ENCODE data around the gene PILRA. TPM values are rescaled to one million over a fixed set of nuclear protein-coding genes. Genes with fewer than 3 reads are reported as not detected.

The PILRA gene
- total and polyA plus RNA-seq, 2 of the 13 experiments (the other 11 are each of a cell fraction or from before 2014, with no cell fraction given): 0.13 to 1.3 TPM

DNA sequence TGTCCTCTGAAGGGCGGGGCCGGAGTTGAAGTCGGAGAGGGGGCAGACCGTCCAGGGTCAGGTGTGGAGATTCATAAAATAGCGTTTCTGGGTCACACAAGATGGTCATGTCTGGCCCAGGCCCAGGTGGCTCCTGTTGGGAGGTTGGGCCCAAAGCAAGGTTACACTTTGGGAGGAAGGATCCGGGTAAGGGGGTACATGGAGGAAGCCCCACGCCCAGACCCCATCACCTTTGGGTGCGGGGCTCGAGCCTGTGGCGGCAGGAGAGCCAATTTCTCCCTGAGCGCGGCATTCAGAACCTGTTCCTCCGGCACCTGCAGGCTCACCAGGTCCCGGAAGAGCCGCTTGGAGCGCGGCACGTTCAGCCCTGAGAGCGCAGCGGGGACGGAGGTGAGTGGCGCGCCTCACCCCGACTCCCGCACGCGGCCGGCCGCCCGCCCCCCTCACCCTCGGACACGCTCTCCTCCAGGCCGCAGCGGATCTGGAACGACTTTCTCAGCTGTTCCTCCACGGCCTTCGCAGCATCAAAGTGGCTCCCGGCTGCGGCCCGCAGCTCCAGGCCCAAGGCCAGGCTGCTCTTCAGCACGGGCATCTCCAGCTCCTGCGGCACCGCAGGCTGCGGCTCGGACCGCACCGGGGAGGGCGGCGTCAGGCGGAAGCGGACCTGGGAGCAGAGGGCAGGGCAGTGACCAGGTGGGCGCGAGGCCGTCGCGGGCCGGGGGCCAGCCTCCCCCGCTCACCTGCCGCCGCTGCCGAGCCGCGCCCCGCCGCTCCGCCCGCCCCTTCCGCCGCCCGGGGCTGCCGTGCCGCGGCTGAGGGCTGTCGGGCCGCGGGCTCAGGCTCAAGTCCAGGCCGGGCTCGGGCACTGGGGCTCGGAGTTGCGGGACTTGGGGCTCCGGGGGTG, 62.4 kb downstream of the PILRA start (continued):
- TF ChIP-seq ZNF780A (CRISPR knock-in tag; IDR thresholded peaks at IDR 0.05): no peak
- TF ChIP-seq STAG1 (CRISPR knock-in tag; IDR thresholded peaks at IDR 0.05): no peak
- TF ChIP-seq, protein P1, sequence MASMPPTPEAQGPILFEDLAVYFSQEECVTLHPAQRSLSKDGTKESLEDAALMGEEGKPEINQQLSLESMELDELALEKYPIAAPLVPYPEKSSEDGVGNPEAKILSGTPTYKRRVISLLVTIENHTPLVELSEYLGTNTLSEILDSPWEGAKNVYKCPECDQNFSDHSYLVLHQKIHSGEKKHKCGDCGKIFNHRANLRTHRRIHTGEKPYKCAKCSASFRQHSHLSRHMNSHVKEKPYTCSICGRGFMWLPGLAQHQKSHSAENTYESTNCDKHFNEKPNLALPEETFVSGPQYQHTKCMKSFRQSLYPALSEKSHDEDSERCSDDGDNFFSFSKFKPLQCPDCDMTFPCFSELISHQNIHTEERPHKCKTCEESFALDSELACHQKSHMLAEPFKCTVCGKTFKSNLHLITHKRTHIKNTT (CRISPR knock-in tag; IDR thresholded peaks at IDR 0.05): no peak
- TF ChIP-seq RORA (CRISPR knock-in tag; IDR thresholded peaks at IDR 0.05): no peak
- no peak; the same call in 1 of the 2 replicates for TF ChIP-seq ZNF274 (CRISPR knock-in tag; IDR thresholded peaks at IDR 0.05)
- TF ChIP-seq, protein P2, sequence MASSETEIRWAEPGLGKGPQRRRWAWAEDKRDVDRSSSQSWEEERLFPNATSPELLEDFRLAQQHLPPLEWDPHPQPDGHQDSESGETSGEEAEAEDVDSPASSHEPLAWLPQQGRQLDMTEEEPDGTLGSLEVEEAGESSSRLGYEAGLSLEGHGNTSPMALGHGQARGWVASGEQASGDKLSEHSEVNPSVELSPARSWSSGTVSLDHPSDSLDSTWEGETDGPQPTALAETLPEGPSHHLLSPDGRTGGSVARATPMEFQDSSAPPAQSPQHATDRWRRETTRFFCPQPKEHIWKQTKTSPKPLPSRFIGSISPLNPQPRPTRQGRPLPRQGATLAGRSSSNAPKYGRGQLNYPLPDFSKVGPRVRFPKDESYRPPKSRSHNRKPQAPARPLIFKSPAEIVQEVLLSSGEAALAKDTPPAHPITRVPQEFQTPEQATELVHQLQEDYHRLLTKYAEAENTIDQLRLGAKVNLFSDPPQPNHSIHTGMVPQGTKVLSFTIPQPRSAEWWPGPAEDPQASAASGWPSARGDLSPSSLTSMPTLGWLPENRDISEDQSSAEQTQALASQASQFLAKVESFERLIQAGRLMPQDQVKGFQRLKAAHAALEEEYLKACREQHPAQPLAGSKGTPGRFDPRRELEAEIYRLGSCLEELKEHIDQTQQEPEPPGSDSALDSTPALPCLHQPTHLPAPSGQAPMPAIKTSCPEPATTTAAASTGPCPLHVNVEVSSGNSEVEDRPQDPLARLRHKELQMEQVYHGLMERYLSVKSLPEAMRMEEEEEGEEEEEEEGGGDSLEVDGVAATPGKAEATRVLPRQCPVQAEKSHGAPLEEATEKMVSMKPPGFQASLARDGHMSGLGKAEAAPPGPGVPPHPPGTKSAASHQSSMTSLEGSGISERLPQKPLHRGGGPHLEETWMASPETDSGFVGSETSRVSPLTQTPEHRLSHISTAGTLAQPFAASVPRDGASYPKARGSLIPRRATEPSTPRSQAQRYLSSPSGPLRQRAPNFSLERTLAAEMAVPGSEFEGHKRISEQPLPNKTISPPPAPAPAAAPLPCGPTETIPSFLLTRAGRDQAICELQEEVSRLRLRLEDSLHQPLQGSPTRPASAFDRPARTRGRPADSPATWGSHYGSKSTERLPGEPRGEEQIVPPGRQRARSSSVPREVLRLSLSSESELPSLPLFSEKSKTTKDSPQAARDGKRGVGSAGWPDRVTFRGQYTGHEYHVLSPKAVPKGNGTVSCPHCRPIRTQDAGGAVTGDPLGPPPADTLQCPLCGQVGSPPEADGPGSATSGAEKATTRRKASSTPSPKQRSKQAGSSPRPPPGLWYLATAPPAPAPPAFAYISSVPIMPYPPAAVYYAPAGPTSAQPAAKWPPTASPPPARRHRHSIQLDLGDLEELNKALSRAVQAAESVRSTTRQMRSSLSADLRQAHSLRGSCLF (CRISPR knock-in tag; IDR thresholded peaks at IDR 0.05; ENCODE audit: borderline replicate concordance): no peak
- TF ChIP-seq ZNF256 (CRISPR knock-in tag; conservative IDR thresholded peaks at IDR 0.05): 0 out of 2 replicates have a peak, but pooled peaks have one; percentile 14
- no peak for TF ChIP-seq ISX (CRISPR knock-in tag; conservative IDR thresholded peaks at IDR 0.05)
- TF ChIP-seq ZMYM4 (CRISPR knock-in tag; IDR thresholded peaks at IDR 0.05): no peak
- TF ChIP-seq NR2C2 (CRISPR knock-in tag; IDR thresholded peaks at IDR 0.05; ENCODE audit: borderline replicate concordance): no peak
- no peak for TF ChIP-seq YEATS2 (CRISPR knock-in tag; IDR thresholded peaks at IDR 0.05; ENCODE audit: borderline replicate concordance)
- TF ChIP-seq MYC (CRISPR knock-in tag; IDR thresholded peaks at IDR 0.05; ENCODE audit: borderline replicate concordance): peak; percentile 52
- peak; percentile 66; the same call in 1 of the 2 replicates for TF ChIP-seq ARID2 (CRISPR knock-in tag; IDR thresholded peaks at IDR 0.05; ENCODE audit: borderline replicate concordance)
- no peak for TF ChIP-seq ZNF282 (IDR thresholded peaks at IDR 0.05; ENCODE audit: partially characterized antibody)
- TF ChIP-seq POLR2G (IDR thresholded peaks at IDR 0.05; ENCODE audit: low read depth, low read length): peak; percentile 67
- TF ChIP-seq KLF11 (CRISPR knock-in tag; IDR thresholded peaks at IDR 0.05): no peak
- no peak for TF ChIP-seq MAFG (CRISPR knock-in tag; IDR thresholded peaks at IDR 0.05)
- no peak; the same call in none of the 2 replicates for TF ChIP-seq ARNT2 (CRISPR knock-in tag; IDR thresholded peaks at IDR 0.05; ENCODE audit: low read depth)
- TF ChIP-seq, protein P3, sequence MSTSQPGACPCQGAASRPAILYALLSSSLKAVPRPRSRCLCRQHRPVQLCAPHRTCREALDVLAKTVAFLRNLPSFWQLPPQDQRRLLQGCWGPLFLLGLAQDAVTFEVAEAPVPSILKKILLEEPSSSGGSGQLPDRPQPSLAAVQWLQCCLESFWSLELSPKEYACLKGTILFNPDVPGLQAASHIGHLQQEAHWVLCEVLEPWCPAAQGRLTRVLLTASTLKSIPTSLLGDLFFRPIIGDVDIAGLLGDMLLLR (CRISPR knock-in tag; IDR thresholded peaks at IDR 0.05): no peak; the same call in 1 of the 2 replicates
- TF ChIP-seq ZSCAN12 (CRISPR knock-in tag; IDR thresholded peaks at IDR 0.05): no peak
- TF ChIP-seq, protein P4, sequence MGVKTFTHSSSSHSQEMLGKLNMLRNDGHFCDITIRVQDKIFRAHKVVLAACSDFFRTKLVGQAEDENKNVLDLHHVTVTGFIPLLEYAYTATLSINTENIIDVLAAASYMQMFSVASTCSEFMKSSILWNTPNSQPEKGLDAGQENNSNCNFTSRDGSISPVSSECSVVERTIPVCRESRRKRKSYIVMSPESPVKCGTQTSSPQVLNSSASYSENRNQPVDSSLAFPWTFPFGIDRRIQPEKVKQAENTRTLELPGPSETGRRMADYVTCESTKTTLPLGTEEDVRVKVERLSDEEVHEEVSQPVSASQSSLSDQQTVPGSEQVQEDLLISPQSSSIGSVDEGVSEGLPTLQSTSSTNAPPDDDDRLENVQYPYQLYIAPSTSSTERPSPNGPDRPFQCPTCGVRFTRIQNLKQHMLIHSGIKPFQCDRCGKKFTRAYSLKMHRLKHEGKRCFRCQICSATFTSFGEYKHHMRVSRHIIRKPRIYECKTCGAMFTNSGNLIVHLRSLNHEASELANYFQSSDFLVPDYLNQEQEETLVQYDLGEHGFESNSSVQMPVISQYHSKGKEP (CRISPR knock-in tag; IDR thresholded peaks at IDR 0.05): 0 out of 2 replicates have a peak, but pooled peaks have one; percentile 18
- TF ChIP-seq TAF1 (CRISPR knock-in tag; IDR thresholded peaks at IDR 0.05): no peak; the same call in 1 of the 2 replicates

Data from HepG2 (cell line).